Neural cell (in vitro differentiated cells): ENCODE data around the gene TRAF5.

Source experiments
- EZH2 ChIP-seq: fragments of 200-600, 300-800 bp; shearing (Covaris generic), sonication (generic); IDR thresholded peaks from 2 replicates; pipeline ENCODE4 v1.6.1; 2014; ENCODE audit warnings: antibody characterized with exemption, low read length, borderline replicate concordance, mild to moderate bottlenecking; ENCODE audit not compliant: insufficient read depth, poor library complexity, severe bottlenecking
- TAF1 ChIP-seq: IDR thresholded peaks from 2 replicates; pipeline ENCODE4 v1.6.1; 2012; ENCODE audit warnings: low read depth
- TF ChIP-seq, protein P1 (sequence below): fragments of 450-650 bp; IDR thresholded peaks from 2 replicates; pipeline ENCODE4 v1.5.1; 2014; ENCODE audit warnings: antibody characterized with exemption, mild to moderate bottlenecking, moderate library complexity; ENCODE audit not compliant: poor library complexity, severe bottlenecking

DNA sequence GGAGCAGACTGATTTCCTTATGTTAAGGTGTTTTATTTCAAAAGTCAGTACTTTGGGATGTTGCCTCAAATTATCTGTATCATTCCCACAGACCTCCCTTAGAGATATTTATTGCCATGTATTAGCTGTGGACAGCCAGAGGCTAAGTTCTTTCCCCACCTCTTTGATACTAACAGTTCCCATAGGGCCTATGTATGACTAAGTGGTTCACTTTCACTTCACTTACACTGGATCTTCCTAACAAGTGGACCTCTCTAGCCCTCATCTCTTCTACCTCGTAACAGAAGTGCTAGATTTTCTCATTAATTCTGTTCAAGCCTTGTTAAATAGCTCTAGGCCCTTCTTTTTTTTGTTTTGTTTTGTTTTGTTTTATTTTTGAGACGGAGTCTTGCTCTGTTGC is 6.2 kb downstream of the TRAF5 start:
- TF ChIP-seq, protein P1, sequence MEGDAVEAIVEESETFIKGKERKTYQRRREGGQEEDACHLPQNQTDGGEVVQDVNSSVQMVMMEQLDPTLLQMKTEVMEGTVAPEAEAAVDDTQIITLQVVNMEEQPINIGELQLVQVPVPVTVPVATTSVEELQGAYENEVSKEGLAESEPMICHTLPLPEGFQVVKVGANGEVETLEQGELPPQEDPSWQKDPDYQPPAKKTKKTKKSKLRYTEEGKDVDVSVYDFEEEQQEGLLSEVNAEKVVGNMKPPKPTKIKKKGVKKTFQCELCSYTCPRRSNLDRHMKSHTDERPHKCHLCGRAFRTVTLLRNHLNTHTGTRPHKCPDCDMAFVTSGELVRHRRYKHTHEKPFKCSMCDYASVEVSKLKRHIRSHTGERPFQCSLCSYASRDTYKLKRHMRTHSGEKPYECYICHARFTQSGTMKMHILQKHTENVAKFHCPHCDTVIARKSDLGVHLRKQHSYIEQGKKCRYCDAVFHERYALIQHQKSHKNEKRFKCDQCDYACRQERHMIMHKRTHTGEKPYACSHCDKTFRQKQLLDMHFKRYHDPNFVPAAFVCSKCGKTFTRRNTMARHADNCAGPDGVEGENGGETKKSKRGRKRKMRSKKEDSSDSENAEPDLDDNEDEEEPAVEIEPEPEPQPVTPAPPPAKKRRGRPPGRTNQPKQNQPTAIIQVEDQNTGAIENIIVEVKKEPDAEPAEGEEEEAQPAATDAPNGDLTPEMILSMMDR = no peak
- TF ChIP-seq TAF1 (no peak), EZH2 (no peak)
